T1000 (cell line): ENCODE measurements around the gene CUL9.

ENCODE experiments used
- DNase-seq: peaks from one replicate; lab custom pipeline; 2025; ENCODE audit warnings: mixed read lengths; lab: John Stamatoyannopoulos, UW

Gene CUL9

DNA sequence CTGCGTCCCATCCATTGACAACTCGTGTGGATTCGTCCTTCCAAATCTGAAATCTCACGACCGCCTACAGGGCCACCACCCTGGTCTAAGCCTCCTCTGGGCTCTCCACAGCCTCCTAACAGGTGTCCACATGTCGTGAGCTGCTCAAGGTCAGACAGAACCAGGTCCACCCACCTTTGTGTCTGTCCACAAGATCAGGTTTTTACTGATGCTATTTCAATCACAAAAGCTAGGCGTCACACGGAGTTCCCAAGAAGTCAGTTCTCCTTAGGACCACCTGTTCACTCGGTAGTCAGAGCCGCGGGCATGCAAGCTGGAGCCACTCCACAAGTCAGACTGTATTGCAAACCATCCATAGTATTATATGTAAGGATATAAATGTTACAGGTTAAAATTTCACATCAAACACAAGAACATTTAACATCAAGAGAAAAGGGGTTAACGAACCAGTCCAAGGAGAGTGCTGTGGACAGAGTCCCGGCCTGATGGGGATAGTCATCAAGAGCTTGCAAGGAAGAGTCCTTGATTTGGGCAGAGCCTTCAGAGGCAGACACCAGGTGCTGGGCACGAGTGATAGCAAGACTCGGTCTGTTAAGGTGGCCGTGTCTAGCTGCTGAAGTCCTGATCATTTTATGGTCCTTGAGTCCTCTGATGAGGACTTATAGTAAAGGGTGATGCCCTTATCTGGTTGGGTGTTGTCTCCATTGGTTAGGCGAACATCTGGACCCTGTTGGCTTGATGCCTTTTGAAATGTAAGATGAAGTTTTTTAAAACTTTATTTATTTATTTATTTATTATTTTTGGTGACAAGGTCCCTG, 48.0 kb downstream of the CUL9 start:
- no peak for DNase-seq

- DNase-seq = no peak
Observed at GRCh38 chr6:43231053-43231452, 49.1 kb downstream of the CUL9 start.

DNA sequence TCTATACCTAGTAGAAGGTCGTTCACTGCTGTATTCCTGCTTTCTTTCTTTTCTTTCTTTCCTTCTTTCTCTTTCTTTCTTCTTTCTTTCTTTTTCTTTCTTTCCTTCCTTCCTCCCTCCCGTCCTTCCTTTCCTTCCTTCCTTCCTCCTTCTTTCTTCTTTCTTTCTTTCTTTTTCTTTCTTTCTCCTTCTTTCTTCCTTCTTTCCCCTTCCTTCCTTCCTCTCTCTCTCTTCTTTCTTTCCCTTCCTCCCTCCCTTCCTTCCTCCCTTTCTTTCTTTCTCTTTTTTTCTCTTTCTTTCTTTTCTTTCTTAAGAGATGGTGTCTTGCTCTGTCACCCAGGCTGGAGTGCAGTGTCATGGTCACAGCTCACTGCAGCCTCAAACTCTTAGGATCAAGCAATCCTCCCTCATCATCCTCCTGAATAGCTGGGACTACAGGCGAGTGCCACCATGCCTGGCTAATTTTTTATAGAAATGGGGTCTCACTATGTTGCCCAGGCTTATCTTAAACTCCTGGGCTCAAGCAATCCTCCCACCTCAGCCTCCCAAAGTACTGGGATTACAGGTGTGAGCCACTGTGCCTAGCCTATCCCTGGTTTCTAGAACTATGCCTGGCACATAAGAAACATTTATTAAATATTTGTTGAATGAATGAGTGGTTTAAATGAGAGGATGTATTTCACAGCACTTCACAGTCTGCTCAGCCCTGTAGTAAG, 49.9 kb downstream of the CUL9 start:
- no peak for DNase-seq

GRCh38 chr6:43235841-43236240, 53.8 kb downstream of the CUL9 start:
- DNase-seq = no peak

DNA sequence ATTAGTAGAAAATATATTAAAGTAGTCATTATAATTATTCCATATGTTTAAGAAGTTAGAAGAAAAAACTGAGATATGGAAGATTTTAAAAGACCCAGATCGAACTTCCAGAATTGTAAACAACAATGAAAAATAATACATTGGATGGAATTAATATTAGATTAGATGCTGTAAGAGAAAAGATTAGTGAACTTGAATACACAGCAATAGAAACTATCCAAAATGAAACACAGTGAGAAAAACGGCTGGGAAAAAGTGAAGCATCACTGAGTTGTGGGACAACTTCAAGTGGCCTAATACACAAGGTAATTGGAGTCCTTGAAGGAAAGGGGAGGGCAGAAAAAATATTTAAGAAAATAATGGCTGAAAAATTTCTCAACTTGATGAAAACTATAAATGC, 57.1 kb downstream of the CUL9 start:
- no peak for DNase-seq

- DNase-seq = no peak
Observed at GRCh38 chr6:43240950-43241349, 59.0 kb downstream of the CUL9 start.

DNA sequence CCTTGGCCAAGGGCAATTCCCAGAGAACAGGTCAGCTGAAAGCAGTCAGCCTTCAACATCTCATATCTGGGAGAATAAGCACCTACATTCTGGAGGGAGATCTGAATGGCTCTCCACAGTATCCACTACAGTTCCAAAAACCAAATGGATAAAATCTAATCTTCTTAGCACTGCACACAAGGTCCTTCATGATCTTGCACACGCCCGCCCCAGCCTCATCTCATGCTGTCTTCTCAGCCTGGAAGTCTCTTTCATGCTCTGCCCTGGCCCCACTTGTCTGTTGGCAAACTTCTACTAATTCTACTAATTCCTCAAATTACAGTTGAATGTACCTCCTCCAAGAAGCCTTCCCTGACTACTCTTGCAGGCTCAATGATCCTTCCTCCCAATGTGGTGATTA, 59.5 kb downstream of the CUL9 start:
- no peak for DNase-seq

- DNase-seq = no peak
Observed at GRCh38 chr6:43242908-43243663, 61.1 kb downstream of the CUL9 start, which contains the start of gene TTBK1. Gene TTBK1, plus strand, starts transcription at chr6:43243481. Its CDS starts 3,180 bp downstream, at chr6:43246661.

DNA sequence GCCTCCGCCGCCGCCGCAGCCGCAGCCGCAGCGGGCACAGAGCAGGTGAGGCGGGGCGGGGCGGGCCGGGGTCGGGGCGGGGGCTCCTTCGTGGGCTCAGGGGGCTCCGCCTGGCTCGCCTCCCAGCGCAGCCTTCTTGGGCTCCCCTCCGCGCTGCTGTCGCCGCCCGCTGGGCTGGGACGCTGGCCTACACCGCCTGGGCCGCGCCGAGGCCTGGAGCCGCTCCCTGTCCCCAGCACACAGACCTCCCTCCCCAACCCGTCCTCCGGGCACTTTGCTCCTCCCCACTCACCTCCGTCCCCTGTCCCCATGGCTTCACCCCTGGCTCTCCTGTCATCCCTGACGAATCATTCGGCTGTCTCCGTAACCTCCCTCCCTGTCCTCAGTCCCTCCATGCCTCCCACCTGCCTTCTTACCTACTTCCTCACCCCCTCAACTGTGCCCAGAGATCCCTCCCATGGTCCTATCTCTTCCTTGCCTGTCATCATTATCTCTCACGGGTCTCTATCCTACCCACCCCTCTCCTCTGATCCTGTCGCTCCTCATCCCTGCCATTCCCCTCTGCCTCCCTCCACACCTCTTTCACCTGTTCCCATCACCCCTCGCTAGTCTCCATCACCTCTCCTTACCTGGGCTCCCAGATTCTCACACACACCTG, 61.8 kb downstream of the CUL9 start:
- DNase-seq = no peak

DNA sequence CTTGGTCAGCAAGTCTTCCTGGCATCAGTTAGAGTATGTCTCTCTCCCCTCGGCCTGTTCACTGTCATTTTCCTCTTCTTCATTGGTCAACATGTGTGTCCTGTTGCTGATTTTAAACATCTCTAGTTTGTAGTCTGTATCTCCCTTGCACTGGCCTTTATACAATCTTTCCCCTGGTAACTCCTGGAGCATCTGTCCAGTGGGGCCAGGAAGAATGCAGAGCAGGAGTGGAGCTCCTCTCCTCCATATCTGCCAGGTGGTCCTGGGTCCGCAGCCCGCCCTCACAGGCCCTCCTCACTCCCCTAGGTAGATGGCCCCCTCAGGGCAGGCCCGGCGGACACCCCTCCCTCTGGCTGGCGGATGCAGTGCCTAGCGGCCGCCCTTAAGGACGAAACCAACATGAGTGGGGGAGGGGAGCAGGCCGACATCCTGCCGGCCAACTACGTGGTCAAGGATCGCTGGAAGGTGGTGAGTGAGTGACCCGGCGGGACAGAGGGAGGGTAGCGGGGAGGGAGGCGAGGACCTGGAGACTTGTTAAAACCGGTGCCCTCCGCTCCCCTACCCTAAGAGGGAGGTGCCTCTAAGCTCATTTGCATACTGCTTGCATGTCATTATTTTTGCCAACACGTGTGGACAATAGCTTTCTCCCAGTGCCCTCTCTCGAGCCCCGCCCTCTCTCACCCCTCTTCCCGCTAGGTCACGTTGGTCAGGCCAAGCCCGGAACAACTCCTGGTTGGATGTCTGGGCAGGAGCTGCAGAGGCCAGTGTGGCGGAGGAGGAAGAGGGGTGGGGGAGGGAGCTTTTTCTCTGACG, 64.5 kb downstream of the CUL9 start:
- DNase-seq = no peak

- no peak for DNase-seq
Observed at GRCh38 chr6:43247114-43247999, 65.4 kb downstream of the CUL9 start.

DNA sequence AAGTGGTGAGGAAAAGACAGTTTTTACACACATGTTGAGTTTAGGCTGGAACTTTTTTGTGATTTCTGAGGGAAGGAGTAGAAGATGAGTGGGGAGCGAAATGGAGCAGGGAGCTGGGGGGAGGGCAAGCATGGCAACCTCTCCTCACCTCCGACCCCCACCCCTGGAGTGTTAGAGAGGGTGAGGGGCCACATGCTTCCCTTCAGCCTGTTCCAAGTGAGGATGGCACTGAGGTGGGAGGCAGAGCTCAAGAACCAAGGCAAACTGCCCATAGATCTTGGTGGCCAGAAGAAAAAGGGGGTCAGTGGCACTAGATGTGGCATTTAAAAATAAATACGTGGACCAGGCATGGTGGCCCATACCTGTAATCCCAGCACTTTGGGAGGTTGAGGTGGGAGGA, 66.1 kb downstream of the CUL9 start:
- DNase-seq = no peak

DNA sequence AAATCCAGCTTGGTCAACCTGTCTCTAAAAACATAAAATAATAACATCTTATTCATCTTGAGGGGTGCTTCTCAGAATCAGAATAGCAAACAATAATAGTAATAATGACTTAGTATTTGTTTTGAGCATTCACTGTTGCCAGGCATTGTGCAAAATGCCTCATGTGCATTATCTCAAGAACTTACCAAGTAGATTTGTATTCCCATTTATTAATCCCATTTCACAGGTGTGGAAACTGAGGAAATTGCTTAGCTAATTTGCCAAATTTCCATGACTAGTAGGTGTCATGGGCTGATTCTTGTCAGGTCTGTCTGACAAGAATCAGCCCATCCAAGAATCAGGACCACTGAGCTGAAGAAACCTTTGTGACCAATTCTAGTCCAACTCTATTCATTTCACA, 66.8 kb downstream of the CUL9 start:
- no peak for DNase-seq

DNA sequence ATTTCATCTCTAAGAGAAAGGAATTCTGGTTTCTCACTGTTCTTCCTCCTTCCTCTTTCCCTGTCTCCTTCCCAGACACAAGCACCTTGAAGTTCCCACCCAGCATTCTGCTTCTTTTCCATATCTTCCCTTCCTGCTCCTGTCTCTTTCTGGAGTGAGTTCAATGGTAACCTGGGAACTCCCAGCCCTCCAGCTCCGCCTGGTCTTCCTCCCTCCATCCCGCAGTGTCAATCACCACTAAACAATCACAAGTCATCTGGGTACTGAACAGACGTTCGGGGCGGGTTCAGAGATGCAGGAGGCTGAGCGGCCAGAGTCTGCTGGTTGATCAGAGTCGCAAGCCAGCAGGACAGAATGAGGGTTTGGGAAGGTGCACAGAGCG, 69.0 kb downstream of the CUL9 start:
- no peak for DNase-seq

GRCh38 chr6:43253401-43253800, 71.4 kb downstream of the CUL9 start:
- DNase-seq = no peak

GRCh38 chr6:43254138-43254817, 72.3 kb downstream of the CUL9 start:
- no peak for DNase-seq

GRCh38 chr6:43254846-43255245, 72.8 kb downstream of the CUL9 start:
- no peak for DNase-seq

GRCh38 chr6:43255408-43256054, 73.5 kb downstream of the CUL9 start:
- no peak for DNase-seq

GRCh38 chr6:43256670-43257366, 74.8 kb downstream of the CUL9 start:
- no peak for DNase-seq
